Neural progenitor cell (in vitro differentiated cells): ENCODE data around the gene GGTLC1.

Source experiments
- EZH2 ChIP-seq: fragments of 200-600 bp; sonication (generic); IDR thresholded peaks from 2 replicates; pipeline ENCODE4 v1.6.1; 2017; ENCODE audit warnings: antibody characterized with exemption, mild to moderate bottlenecking, moderate library complexity
- TF ChIP-seq, protein P1 (sequence below): fragments of 200-600 bp; sonication (generic); IDR thresholded peaks from 2 replicates; pipeline ENCODE4 v1.5.1; 2017; ENCODE audit warnings: antibody characterized with exemption, mild to moderate bottlenecking

DNA sequence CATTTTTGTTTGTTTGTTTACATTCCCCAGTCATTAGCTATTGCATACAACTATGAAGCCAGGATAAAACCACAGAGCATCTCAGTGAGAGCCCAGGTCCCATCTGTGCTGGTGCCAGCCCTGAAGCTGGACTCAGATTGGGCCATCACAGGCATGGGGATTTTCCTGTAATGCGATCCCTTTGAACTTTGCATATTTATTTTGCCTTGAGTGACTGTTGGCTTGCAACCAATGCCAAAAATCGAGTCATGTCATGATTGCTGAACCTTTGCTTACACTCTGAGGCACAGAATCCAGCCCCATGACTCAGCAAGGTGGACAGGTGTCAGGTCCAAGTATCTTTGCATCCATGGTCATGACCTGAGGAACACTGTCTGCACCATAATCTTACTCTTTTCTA lies 46.2 kb upstream of the GGTLC1 start:
- TF ChIP-seq, protein P1, sequence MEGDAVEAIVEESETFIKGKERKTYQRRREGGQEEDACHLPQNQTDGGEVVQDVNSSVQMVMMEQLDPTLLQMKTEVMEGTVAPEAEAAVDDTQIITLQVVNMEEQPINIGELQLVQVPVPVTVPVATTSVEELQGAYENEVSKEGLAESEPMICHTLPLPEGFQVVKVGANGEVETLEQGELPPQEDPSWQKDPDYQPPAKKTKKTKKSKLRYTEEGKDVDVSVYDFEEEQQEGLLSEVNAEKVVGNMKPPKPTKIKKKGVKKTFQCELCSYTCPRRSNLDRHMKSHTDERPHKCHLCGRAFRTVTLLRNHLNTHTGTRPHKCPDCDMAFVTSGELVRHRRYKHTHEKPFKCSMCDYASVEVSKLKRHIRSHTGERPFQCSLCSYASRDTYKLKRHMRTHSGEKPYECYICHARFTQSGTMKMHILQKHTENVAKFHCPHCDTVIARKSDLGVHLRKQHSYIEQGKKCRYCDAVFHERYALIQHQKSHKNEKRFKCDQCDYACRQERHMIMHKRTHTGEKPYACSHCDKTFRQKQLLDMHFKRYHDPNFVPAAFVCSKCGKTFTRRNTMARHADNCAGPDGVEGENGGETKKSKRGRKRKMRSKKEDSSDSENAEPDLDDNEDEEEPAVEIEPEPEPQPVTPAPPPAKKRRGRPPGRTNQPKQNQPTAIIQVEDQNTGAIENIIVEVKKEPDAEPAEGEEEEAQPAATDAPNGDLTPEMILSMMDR: no peak
- no peak for TF ChIP-seq EZH2
